Mammary epithelial cell (primary cell): ENCODE results near the gene TTC7B.

Source experiments
- CTCF ChIP-seq, 2 donors: IDR thresholded peaks in 1 of 2; conservative IDR thresholded peaks in 1 of 2; 2 replicates each; pipeline ENCODE4 v1.5.1; 2011 to 2012; ENCODE audit warnings: inconsistent platforms in 2 of 2, low read length in 2 of 2, mild to moderate bottlenecking in 2 of 2, control low read depth in 1 of 2, low read depth in 1 of 2; ENCODE audit not compliant: insufficient read depth in 1 of 2; ENCODE audit errors: extremely low read depth in 1 of 2
- EZH2 ChIP-seq: IDR thresholded peaks from 2 replicates; pipeline ENCODE4 v1.6.1; 2012; ENCODE audit warnings: low read length, inconsistent platforms, borderline replicate concordance

- no peak for TF ChIP-seq CTCF (conservative IDR thresholded peaks at IDR 0.05 in 1 of 2, IDR thresholded peaks at IDR 0.05 in 1 of 2; ENCODE audit: extremely low read depth in 1 of 2, insufficient read depth in 1 of 2, low read depth in 1 of 2, low read length in 2 of 2)
- TF ChIP-seq EZH2: no peak
Measured at GRCh38 chr14:90781344-90781761, 34.9 kb downstream of the TTC7B start.
